Spleen (tissue), 7 donors: ENCODE data around the gene PLA2G15.

Experiments used
- POLR2A ChIP-seq, 3 donors: fragments of 450-650 bp; IDR thresholded peaks; one replicate each; pipeline ENCODE4 v1.5.1; 2017; ENCODE audit warnings: antibody characterized with exemption in 3 of 3, mild to moderate bottlenecking in 1 of 3
- POLR2AphosphoS5 ChIP-seq, 3 donors: sonication (generic); formaldehyde crosslinking; IDR thresholded peaks; one replicate each; pipeline ENCODE4 v1.5.1; 2017; ENCODE audit warnings: antibody characterized with exemption in 3 of 3
- TF ChIP-seq, protein P1 (sequence below), 11 experiments: fragments of 200-600 bp in 7 of 11; fragments of 450-650 bp in 4 of 11; sonication (generic) in 4 of 11; IDR thresholded peaks in 8 of 11; conservative IDR thresholded peaks in 3 of 11; 1 replicate in 7 of 11; 2 replicates in 4 of 11; pipeline versions ENCODE4 v1.4.0 to v1.8.0; 2016 to 2021; ENCODE audit warnings: antibody characterized with exemption in 11 of 11, inconsistent platforms in 4 of 11, mild to moderate bottlenecking in 1 of 11
- donor health status: DM: no; HTN: no; CAD: no; lungs with moderate emphysema.
- donor health status: DM: no; HTN: no; CAD: no.
- donor health status: DM: no; HTN: no; CAD: no.

DNA sequence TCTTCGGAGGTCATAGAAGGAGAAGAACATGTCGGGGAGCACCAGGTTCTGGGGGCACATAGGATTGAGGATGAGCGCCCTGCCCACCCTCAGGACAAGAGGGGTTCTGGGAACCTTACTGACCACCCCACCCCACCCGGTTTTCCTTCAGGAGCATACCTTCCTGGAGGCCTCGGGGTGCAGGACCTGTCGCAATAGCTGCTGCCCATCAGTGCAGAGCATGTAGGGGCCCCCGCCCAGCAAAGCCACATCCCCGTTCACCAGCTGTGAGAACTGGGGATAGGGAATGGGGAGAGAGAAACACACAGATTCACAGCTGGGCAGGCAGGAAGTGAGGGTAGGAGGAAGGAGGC lies 11.4 kb upstream of the PLA2G15 start:
- TF ChIP-seq, protein P1, sequence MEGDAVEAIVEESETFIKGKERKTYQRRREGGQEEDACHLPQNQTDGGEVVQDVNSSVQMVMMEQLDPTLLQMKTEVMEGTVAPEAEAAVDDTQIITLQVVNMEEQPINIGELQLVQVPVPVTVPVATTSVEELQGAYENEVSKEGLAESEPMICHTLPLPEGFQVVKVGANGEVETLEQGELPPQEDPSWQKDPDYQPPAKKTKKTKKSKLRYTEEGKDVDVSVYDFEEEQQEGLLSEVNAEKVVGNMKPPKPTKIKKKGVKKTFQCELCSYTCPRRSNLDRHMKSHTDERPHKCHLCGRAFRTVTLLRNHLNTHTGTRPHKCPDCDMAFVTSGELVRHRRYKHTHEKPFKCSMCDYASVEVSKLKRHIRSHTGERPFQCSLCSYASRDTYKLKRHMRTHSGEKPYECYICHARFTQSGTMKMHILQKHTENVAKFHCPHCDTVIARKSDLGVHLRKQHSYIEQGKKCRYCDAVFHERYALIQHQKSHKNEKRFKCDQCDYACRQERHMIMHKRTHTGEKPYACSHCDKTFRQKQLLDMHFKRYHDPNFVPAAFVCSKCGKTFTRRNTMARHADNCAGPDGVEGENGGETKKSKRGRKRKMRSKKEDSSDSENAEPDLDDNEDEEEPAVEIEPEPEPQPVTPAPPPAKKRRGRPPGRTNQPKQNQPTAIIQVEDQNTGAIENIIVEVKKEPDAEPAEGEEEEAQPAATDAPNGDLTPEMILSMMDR (IDR thresholded peaks at IDR 0.05 in 8 of 11, conservative IDR thresholded peaks at IDR 0.05 in 3 of 11), result no peak
- TF ChIP-seq POLR2AphosphoS5 (IDR thresholded peaks at IDR 0.05) (peak in 2 of 3 donors; percentile 4 to 19), POLR2A (IDR thresholded peaks at IDR 0.05) (no peak)
